ENCODE results near the gene LRRC32.
"Not testable (repeated sequence)": the region's sequence is repeated elsewhere in the genome, so short reads cannot be mapped to it uniquely, and the experiment has no call there.

The LRRC32 gene

DNA sequence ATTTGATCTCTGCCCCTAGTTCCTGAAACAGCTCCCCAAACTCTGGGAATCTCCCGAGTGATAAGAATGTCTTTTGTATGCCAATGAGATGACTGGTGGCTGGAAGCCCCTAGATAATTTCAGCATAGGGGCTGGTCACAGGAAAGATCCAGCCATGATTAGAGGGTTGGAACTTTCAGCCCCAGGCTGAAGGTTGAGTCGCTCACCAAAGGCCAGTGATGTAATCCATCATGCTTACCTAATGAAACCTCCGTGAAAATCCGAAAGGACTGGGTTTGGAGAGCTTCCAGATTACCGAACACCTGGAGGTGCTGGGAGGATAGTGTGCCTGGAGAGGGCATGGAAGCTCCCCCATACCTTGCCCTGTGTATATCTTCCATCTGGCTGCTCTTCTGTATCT is 26.0 kb downstream of the LRRC32 start:
- DNase-seq: no peak

DNA sequence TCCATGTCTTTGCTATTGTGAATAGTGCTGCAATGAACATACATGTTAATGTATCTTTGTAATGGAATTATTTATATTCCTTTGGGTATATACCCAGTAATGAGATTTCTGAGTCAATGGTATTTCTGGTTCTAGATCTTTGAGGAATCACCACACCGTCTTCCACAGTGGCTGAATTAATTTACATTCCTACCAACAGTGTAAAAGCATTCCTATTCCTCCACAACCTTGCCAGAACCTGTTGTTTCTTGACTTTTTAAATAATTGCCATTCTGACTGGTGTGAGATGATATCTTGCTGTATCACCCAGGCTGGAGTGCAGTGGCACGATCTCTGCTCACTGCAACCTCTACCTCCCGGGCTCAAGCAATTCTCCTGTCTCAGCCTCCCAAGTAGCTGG is 26.8 kb downstream of the LRRC32 start:
- DNase-seq: not testable (repeated sequence)

DNA sequence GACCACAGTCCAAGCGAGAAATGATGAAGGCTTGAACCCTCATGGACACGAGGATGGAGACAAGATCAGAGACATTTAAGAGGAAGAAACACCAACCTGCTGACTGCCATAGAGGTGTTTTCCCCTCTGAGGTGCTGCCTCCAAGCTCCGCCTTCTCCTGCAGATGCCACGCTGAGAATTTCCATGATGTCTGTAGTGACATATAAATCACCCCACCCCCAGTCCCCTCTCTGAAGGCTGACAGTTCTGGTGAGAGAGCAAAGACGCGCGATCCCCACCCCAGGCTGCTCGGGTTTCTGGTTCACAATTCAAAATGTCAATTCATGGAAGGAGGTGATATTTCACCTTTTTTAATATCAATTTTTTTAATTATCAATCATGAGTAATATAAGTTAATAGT is 28.2 kb downstream of the LRRC32 start:
- no peak for DNase-seq

DNA sequence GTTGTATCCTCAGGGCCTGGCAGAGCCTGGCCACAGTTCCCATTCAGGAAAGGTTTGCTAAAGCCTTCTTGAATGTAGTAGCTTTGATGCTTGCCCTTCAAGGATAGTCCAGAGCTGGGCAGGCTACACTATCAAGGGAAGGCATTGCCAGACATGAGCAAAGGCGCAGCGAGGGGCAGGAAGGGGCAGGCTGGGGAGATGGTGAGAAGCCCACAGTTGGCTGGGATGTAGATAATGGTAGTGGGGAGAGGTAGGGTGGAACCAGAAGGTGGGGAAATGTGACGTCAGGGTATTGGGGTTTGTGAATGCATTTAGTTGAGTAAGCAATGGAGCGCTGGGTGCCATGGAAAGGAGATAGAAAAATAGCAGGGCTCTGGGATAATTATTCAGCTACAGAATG is 28.6 kb downstream of the LRRC32 start:
- no peak for DNase-seq

DNA sequence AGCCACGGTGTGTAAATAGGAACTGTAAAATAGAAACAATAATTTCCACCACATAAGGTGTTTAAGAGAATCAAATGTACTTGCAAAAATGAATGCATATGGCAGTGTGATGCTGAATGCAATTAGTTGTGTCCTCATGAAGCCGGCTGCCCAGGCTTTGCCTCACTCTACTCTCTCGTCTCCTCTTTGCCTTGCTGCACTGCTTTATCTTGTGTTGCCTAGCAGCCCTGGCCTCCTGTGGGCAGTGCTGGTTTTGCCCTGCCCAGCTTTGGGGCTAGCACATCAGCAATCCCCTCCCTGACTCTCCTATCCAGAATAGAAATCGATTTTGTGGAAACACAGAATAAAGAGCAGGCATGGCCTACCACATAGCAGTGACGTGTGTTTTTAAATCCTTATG is 30.0 kb downstream of the LRRC32 start:
- DNase-seq: no peak

DNA sequence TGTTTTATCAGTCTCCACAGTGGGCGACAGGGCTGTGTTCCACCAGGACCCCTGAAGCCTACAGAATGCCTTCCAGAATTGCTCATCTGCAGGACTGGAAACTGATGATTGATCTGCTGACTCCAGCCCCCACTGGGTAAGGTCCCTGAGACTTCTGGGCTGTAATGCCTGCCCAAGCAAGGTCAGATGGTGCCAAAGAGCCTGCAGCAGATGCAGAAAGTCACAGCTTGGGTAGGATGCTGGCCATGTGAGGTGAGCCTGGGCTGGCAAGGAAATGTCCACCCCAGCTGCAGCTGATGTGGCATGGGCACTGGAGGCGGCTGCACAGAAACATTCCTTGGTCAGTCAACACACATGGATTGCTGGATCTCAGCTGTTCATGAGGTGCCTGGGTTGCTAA is 30.9 kb downstream of the LRRC32 start:
- no peak for DNase-seq

DNA sequence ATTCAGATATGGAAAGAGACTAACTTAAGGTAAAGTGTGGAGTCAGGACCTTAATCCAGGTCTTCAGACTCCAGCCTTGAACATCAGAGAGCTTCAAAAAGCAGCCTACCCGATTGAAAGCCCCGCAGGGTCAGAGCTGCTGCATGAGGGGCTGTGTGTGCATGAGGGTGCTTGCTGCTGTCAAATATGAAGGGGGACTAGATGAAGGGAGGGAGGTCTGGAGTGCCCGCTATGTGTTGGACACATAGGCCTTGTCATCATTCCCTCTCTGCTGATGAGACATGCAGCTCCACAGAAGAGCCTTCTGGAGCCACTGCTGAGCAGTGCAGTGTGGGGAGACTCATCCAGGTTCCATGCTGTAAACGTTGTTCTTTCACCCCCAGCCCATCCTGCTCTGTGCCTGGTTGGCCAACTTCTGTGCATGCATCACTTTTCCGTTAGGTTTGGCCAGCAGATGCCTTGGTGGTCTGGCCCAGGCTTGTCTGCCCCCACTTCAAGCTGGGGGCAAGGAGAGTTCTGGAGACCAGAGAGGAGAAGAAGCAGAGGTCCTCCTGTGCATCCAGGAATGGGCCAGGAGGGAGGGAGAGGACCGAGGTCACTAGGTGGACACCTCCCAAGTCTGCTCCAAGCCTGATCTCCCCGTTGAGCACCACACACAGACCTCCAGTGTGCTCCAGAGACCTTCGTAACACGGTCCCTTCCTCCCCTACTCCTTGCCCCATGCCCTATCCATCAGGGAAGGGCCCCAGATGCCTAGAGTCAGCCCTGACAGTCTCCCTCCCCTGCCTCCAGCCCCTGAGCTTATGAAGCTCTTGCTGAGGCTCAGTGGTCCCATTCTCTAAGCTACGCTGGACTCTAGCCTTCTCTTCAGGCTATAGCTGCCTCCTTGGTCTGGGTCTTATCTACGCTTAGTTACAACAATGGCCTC is 32.0 kb downstream of the LRRC32 start:
- DNase-seq: no peak

DNA sequence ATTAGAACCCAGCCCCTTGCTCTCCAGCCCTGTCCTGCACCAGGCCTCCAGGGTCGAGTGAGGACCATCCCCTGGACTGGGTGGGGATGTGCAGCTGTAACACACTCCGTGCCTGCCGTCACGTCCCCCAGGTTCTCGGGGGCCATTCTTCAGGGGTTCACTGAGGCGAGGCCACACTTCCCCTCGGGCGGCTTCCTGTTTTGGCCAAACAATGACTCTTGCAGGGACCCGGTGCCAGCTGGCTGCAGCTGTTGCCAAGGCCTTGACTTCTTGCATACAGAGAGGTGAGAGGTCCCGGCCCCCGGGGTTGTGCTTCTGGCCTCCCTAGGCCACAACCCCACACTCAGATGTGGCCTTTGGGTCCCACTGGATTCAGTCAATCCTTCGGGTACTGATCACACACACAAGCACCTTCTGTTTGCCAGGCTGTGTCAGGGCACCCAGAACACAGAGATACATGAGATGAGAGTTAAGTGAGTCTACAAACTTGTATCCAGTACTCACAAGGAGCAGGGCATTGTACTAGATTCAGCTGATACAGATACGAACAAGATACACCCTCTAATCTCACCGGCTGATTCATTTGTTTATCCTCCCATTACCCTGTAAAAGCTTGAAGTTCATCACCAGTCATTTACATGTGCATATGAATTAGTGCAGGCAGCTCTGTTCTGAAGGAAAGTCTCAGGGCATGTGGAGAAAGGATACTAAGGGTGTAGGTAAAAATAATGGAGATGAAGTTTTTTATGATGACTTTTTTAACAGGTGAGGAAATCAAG is 32.9 kb downstream of the LRRC32 start:
- DNase-seq: peak; percentile 55

DNA sequence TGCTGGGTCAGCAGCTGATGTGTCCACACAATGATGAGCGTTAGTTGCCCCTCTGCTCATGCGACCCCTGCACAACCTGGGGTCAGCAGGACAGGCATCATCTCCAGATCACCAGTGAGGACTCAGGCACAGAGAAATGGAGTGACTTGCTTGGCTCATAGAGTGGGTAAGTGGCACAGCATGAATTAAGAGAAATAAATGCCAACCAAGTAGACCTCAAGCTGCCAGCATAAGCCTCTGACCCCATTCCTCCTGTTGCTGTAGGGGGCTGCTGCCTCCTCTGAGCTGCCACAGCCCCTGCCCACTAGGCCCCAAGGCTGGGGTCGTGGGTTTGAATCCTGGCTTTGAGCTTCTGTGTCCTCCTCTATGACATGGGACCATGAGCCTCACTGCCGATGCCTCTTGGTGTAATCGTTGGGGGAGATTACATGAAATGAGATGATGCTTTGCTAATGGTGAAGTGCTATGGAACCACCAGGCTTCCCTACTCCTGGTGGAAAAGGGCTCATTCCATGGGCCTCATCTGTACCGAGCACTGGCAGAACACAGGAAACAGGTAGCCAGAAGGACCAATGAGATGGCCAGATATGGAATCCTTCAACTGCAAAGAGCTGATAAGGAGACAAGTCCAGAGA is 33.6 kb downstream of the LRRC32 start:
- DNase-seq: no peak

DNA sequence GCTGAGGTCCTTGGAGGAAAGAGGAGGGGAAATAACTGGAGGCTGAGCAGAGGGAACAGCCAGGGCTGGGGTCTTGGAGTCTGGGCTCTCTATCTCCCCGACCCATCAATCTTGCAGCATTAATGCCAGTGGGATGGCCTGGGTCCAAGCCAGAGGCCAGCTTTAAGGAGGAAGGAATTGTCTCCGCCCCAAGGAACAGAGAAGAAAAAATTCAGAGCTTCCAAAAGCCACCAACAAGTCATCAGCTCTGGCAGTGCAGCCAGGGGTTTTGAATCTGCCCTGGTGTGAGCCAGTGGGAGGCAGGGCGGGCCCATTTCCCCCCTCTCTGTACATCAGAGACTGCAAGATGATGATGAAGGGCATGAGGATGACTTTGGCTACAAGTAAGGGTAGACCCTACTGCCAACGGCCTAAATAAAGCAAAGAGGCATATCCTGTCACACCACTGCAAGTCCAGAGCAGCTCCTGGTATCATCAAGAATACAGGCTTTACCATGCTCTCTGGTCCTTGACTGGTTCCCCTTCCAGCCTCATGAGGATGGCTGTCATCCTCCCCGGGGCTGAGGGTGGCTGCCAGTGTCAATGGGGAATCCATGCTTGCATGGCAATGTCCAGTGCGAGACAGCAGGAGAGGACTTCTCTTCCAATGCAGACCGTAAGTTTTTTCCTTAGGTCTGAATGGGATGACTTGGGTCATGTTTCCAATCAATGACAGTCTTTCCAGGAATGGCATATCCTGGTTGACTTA is 34.4 kb downstream of the LRRC32 start:
- DNase-seq: no peak

DNA sequence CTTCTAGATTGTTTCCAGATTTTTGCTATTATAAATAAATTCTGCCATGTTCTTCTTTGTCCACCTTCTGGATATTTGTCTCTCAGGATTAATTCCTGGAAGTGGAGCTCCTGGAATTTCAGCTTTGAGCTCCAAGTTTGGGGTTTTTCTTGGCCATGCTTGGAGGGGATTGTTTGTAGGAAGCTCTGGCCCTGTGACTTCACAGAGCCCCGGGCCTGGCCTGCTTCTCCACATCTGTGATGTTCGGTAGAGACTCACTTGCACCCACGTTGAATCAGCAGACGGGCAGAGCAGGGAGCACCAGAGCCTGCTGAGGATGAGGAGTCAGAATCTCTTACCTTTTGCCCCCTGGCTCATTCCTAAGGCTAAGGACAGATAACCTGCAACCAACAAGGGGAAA is 35.7 kb downstream of the LRRC32 start:
- DNase-seq: no peak

DNA sequence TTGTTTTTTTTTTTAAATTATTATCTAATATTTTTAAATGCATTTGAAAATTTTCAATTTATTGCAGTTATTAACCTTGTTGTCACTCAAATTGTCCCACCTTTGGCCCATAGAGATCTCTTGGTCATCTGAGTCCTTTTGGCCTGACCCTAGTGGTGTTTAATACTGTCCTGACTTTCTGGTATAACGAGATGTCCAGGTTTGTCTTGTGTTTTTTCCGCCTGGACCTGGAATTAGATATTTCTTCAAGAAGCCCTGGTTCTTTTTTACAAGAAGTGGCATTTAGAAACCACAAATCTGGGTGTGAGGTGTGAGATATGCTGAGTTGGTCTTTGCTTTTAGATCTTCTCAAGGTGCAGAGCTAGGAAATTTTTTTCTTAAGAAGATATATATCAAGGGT is 38.1 kb downstream of the LRRC32 start:
- no peak for DNase-seq

DNA sequence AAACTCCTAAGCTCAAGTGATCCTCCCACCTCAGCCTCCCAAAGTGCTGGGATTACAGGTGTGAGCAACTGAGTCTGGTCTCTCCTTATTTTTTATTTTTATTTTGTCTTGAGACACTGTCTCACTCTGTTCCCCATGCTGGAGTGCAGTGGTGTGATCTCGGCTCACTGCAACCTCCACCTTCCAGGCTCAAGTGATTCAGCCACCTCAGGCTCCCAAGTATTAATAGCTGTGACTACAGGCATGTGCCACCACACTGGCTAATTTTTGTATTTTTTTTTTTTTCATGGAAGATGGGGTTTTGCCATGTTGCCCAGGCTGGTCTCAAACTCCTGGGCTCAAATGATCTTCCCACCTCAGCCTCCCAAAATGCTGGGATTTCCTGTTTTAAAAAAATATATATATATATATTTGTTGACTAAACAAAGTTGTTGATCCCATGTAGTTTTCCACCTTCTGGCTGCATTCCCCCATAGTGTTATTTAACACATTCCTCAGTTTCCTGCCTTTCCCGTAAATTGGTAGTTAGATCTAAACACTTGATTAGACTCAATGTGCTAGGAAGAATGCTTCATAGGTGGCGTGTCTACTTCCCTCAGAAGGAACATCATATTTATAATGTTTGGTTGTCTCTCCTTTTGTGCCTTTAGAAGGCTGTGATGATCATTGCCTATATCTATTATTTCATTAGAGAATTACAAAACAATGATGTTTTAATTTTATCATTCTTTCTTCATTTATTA is 38.8 kb downstream of the LRRC32 start:
- no peak for DNase-seq

DNA sequence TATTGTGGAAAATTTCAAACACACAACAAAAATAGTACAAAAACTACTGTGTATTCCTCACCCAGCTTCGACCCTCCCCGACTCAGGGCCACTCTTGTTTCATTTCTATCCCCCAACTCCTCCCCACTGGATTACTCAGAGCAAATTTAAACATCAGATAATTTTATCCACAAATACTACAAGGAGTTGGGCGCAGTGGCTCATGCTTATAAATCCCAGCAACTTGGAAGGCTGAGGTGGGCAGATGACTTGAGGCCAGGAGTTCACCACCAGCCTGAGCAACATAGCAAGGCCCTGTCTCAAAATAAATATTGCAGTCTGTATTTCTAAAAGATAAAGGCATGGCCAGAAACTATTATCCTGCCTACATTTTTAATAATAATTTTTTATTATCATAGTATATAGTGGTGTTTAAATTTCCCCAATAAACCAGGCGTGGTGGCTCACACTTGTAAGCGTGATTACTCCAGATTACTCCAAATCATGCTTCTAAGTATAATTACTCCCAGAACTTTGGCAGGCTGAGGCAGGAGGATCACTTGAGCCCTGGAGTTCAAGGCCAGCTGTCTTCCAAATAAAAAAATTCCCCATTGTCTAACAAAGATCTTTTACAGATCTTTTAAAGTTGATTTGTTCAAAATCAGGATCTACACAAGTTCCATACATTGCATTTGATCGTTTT is 39.8 kb downstream of the LRRC32 start:
- no peak for DNase-seq

DNA sequence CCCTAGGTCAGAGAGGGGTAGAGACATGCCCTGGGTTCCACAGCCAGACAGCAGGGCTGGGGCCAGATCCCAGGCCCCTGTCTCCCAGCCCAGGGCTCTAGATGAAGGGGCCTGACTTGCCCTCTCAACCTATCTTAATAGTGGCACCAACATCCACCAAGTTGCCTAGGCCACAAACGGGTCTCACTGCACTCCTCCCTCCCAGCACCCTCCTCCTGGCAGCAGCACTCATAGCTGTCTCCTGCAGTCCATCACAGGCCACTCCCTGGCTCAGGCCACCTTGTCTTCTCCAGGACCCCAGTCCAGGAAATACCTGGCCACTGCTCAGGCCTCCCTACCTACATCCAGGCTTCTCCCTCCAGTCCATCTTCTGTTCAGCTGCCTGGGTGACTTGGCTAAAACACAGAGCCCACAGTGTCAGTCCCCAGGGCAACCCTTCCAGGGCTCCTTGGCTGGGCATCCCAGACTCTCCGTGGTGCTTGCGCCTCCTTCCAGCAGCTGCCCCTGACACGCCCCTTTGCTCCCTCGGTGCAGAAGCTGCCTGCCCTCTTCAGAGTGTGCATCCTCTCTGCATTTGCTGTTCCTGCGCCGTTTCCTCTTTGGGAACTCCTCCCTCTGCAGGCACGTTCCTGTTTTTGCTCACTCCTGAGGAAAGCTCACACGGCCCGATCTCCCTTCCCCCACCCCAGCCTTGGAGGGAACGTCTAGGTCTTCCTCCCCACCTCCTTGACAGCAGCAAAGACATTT is 40.5 kb downstream of the LRRC32 start:
- DNase-seq: peak; percentile 90

DNA sequence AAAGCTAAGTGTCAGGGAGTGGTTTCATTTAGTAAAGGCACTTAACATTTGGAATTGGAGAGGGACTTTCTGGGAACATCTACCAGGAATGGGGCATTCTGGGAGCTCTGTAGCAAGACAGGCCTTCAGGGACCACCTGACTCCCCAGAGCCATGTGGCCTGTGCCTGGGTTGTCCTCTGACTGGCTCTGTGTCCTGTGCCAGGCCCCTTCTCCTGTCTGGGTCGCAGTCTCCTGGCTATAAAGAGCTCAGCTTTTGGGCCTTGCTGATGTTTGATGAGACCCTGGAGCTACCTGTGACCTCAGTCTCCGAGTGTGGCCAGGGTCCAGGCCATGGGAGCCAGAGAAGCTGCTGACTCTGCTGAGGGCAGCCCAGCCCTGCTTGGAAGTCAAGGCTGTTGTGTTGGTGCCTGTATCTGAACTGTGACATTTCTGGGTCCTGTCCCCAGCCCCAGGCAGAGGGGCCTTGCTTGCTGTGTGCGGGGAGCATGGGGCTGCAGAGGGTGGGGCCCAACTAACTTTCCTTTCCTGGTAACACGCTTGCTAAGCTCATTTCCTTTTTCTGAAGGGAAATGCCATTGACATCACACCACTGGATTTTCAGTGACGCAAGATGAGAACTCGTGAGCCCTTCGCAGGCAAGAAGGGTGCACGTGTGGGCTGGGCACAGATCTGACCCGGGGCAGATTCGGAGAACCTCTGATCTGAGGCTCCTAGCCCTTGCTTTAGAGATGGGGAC is 41.3 kb downstream of the LRRC32 start:
- DNase-seq: peak; percentile 92

DNA sequence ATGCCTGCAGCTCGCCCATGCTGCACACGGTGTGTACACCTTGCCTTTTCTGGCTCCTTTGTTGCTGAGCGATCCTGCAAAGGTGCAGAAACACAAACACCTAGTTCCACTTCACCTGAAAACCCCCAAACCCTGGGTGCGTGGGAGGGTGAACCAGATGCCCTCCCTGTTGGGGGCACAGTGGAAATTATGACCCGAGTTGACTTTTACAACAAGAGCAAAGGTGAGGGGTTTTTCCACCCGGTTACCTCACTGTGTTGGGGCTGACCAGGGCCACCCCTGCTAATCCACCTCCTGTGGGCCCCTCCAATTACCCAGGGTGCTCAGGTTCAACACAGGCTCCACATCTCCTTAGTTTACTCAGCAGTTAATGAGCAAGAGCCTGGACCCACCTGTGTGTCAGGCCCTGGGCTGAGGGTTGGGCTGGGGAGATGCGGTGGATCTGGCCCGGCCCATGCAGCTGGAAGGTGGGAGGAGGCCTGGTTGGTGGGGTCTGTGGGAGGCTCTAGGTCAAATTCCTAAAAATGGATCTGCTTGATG is 42.1 kb downstream of the LRRC32 start:
- no peak for DNase-seq

DNA sequence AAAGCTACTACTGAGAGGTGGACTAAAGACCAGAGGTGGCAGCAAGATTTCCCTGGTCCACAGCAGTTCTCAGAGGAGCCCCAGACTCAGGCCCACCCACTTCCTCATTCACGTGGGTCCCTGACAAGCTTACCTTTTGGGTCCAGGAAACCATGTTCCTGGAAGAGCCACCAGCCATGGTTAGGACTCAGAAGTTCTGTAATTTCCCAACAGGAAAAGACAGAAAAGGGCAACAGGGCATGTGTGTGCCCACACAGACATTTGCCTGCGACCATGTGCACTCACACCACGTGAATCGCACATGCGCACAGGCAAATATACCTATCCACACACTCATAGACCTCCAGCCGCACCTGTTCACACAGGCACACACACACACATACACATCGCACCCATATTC is 42.9 kb downstream of the LRRC32 start:
- peak; percentile 8 for DNase-seq

DNA sequence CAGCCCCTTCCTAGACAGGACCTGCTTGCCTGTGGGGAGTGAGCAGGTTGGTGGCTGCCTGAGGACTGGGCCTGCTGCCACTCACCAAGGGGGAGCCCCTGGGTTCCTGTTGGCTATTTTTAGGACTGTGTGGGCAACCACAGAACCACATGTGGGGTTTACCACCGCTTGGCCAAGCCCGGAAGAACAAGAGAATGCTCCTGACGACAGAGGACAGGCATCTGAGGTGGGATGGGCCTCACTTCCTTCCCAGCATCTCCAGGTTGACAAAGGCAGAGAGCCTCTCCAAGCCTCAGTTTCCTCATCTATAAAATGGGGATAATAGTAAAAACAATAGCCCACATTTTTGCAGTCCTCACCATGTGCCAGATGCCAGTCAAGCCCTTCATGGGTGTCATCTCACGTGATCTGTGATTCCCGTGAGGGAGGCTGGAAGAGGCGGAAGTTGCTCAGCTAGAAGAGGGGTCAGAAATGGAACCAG is 43.6 kb downstream of the LRRC32 start:
- peak; percentile 97 for DNase-seq

DNA sequence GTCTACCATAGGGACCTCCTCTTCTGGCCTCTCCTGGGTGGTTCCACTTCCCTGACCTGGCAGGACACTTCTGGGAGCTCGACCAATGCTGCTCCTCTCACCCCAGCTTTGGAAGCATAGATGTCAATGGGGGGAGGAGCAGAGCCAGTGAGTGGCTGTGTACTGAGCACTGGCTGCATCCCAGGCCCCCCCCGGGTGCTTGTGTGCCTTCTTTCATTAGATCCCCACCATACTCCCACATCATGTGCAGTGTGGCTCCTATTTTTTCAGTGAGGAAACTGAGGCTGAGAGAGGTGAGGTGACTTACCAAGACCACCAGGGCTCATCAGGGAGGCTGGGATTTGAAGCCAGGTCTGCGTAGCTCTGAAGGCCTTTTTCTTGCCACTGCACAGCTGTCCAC is 44.3 kb downstream of the LRRC32 start:
- DNase-seq: no peak

All from MV-4-11 (cell line).